A549 (cell line): ENCODE results near the gene UNC13A. TPM values are rescaled to one million over a fixed set of nuclear protein-coding genes. Genes with fewer than 3 reads are reported as not detected.

Experiments
- ATAC-seq, 2 experiments: fragments of 200-7000 bp in 1 of 2; fragments of >200 bp in 1 of 2; cut with Nextera tagmentation in 1 of 2; cut with Tn5 transposase in 1 of 2; 3 replicates each; pipeline versions ENCODE4 v1.8.0 to v1.9.1; 2018 to 2020; ENCODE audit warnings: mild to moderate bottlenecking in 1 of 2, moderate library complexity in 1 of 2
- CTCF ChIA-PET: fragments of 300-600 bp; sonication (Branson Sonifier 250); formaldehyde crosslinking; extraction: SDS; loops from one replicate; lab custom pipeline; 2021; ENCODE audit warnings: antibody characterized with exemption, inconsistent platforms; lab: Yijun Ruan, JAX
- POLR2A ChIA-PET: fragments of 350-600 bp; formaldehyde crosslinking; extraction: SDS; loops from one replicate; lab custom pipeline; 2021; ENCODE audit warnings: antibody characterized with exemption, inconsistent platforms; lab: Yijun Ruan, JAX
- DNase-seq, 2 experiments: peaks; one replicate each; pipeline versions ENCODE4 v3.0.0 to v3.0.0-alpha.2; 2011 to 2016; ENCODE audit warnings: low read depth in 1 of 2, low spot score in 1 of 2
- FAIRE-seq: peaks from 2 replicates; lab custom pipeline; 2011; peaks lifted over from hg19 to GRCh38; lab: Jason Lieb, UNC
- H3K27ac ChIP-seq, 2 experiments: fragments of >200 bp; sonication (Bioruptor Twin); formaldehyde crosslinking; 3 replicates each; pipeline ENCODE4 v1.5.1; 2016 to 2017
- H3K4me1 ChIP-seq: fragments of >200 bp; sonication (Bioruptor Twin); formaldehyde crosslinking; 3 replicates; pipeline ENCODE4 v1.6.1; 2016
- H3K4me2 ChIP-seq: fragments of >200 bp; sonication (Bioruptor Twin); formaldehyde crosslinking; 3 replicates; pipeline ENCODE4 v1.6.1; 2016
- H3K4me3 ChIP-seq: fragments of >200 bp; sonication (Bioruptor Twin); formaldehyde crosslinking; 3 replicates; pipeline ENCODE4 v1.5.1; 2016
- H3K9me3 ChIP-seq: fragments of >200 bp; sonication (Bioruptor Twin); formaldehyde crosslinking; 3 replicates; pipeline ENCODE4 v1.6.1; 2016
- ATOH8 ChIP-seq: fragments of 250-450 bp; sonication (Bioruptor Pico); IDR thresholded peaks from 2 replicates; pipeline ENCODE4 v1.5.0; 2020; ENCODE audit warnings: low read depth, mild to moderate bottlenecking, moderate library complexity
- BCL3 ChIP-seq: fragments of >200 bp; sonication (Bioruptor Twin); formaldehyde crosslinking; IDR thresholded peaks from 3 replicates; pipeline ENCODE4 v1.6.1; 2016
- CBX2 ChIP-seq: fragments of 200-600 bp; sonication (generic); IDR thresholded peaks from 2 replicates; pipeline ENCODE4 v1.6.1; 2016; ENCODE audit warnings: low read depth, mild to moderate bottlenecking, borderline replicate concordance
- CHD2 ChIP-seq: fragments of 150-350 bp; IDR thresholded peaks from 2 replicates; pipeline ENCODE4 v1.6.1; 2014; ENCODE audit warnings: low read length; ENCODE audit not compliant: partially characterized antibody
- E2F6 ChIP-seq: IDR thresholded peaks from 2 replicates; pipeline ENCODE4 v1.6.1; 2012; ENCODE audit warnings: low read depth, borderline replicate concordance
- EHMT2 ChIP-seq: fragments of 200-600 bp; sonication (generic); IDR thresholded peaks from 2 replicates; pipeline ENCODE4 v1.6.1; 2016; ENCODE audit warnings: antibody characterized with exemption, low read depth, mild to moderate bottlenecking, moderate library complexity
- ELK1 ChIP-seq: fragments of 150-350 bp; IDR thresholded peaks from 2 replicates; pipeline ENCODE4 v1.6.1; 2014; ENCODE audit warnings: low read depth, mild to moderate bottlenecking, low read length
- EP300 ChIP-seq, 2 experiments: fragments of >200 bp; sonication (Bioruptor Twin); formaldehyde crosslinking; IDR thresholded peaks; 2 replicates in 1 of 2; 3 replicates in 1 of 2; pipeline ENCODE4 v1.6.1; 2016 to 2017
- FOSB ChIP-seq: fragments of 250-450 bp; sonication (Bioruptor Pico); IDR thresholded peaks from 2 replicates; pipeline ENCODE4 v1.5.0; 2020; ENCODE audit warnings: mild to moderate bottlenecking, moderate library complexity
- HES2 ChIP-seq: fragments of >200 bp; sonication (Bioruptor Twin); formaldehyde crosslinking; IDR thresholded peaks from 2 replicates; pipeline ENCODE4 v1.6.1; 2016
- HEYL ChIP-seq: fragments of 250-450 bp; sonication (Bioruptor Pico); IDR thresholded peaks from 2 replicates; pipeline ENCODE4 v1.8.0; 2021; ENCODE audit warnings: mild to moderate bottlenecking, moderate library complexity
- JUN ChIP-seq, 2 experiments: fragments of >200 bp; sonication (Bioruptor Twin); formaldehyde crosslinking; IDR thresholded peaks; 2 replicates in 1 of 2; 3 replicates in 1 of 2; pipeline ENCODE4 v1.6.1; 2016 to 2017
- KDM1A ChIP-seq: fragments of 200-600 bp; sonication (generic); IDR thresholded peaks from 2 replicates; pipeline ENCODE4 v1.6.1; 2016; ENCODE audit warnings: low read depth, mild to moderate bottlenecking
- KDM5A ChIP-seq: fragments of 200-600 bp; sonication (generic); IDR thresholded peaks from 2 replicates; pipeline ENCODE4 v1.6.1; 2016; ENCODE audit warnings: antibody characterized with exemption, mild to moderate bottlenecking
- MYC ChIP-seq: IDR thresholded peaks from 2 replicates; pipeline ENCODE4 v1.6.1; 2012; ENCODE audit warnings: mild to moderate bottlenecking, inconsistent platforms, low read length, improper control_type of control experiment, borderline replicate concordance
- NFE2L2 ChIP-seq: fragments of 150-350 bp; conservative IDR thresholded peaks from 2 replicates; pipeline ENCODE4 v1.6.1; 2014; ENCODE audit warnings: low read length
- NPAS2 ChIP-seq: fragments of 250-450 bp; sonication (Bioruptor Pico); IDR thresholded peaks from 2 replicates; pipeline ENCODE4 v1.8.0; 2022; ENCODE audit warnings: mild to moderate bottlenecking, moderate library complexity, borderline replicate concordance
- PBX3 ChIP-seq: IDR thresholded peaks from 2 replicates; pipeline ENCODE4 v1.6.1; 2012
- POLR2A ChIP-seq: IDR thresholded peaks from 2 replicates; pipeline ENCODE4 v1.6.1; 2012; ENCODE audit warnings: mild to moderate bottlenecking, low read length
- POLR2AphosphoS2 ChIP-seq: conservative IDR thresholded peaks from 2 replicates; pipeline ENCODE4 v1.6.1; 2012; ENCODE audit warnings: low read length, improper control_type of control experiment, inconsistent platforms
- TP53 ChIP-seq: fragments of 250-450 bp; sonication (Bioruptor Pico); IDR thresholded peaks from 2 replicates; pipeline ENCODE4 v1.5.0; 2021; ENCODE audit warnings: mild to moderate bottlenecking, moderate library complexity
- USF2 ChIP-seq: fragments of 450-650 bp; IDR thresholded peaks from 2 replicates; pipeline ENCODE4 v1.6.1; 2014; ENCODE audit warnings: antibody characterized with exemption
- ZFP36 ChIP-seq: fragments of 450-650 bp; IDR thresholded peaks from 2 replicates; pipeline ENCODE4 v1.6.1; 2014; ENCODE audit warnings: borderline replicate concordance; ENCODE audit not compliant: partially characterized antibody
- ZNF302 ChIP-seq: fragments of 250-450 bp; sonication (Bioruptor Pico); IDR thresholded peaks from 2 replicates; pipeline ENCODE4 v1.9.0; 2021; ENCODE audit warnings: inconsistent platforms, mild to moderate bottlenecking, moderate library complexity
- WGBS: methylation state at CpG from one replicate; pipeline ENCODE4 v1.1.6; 2017; ENCODE audit errors: missing lambda C conversion rate; 5-methylcytosine and 5-hydroxymethylcytosine counted together
- polyA plus RNA-seq, 4 experiments: library from polyadenylated mRNA; depleted of rRNA in 3 of 4; stranded (reverse); fragments of >200 nt; fragmentation: RNase III in 1 of 4; extraction: RNeasy Plus Mini Kit Qiagen cat#74134 plus additional on column Dnase treatment in 1 of 4; gene quantifications; 2 replicates in 3 of 4; 3 replicates in 1 of 4; pipeline ENCODE4 v1.2.3, GENCODE V29; 2011 to 2017

UNC13A gene
- polyA plus RNA-seq, 2 of the 4 experiments (the other 2 are of a cell fraction) = 3.1 to 4.2 TPM

GRCh38 chr19:17720440-17720839, 32.3 kb upstream of the UNC13A start:
- WGBS = 34% methylated on average over 6 of the region's 7 CpGs
- Histone ChIP-seq H3K9me3 (no peaks in the 10 kb centered on the region), H3K4me3 (peak overlapping the region; percentile 99), H3K4me1 (peaks cover 14% of the 10 kb centered on the region), H3K27ac (peak overlapping the region; percentile 98 to 100), H3K4me2 (peak overlapping the region; percentile 97)
- no peak for TF ChIP-seq NFE2L2
- TF ChIP-seq HES2 = no peak
- no peak for TF ChIP-seq TP53 (CRISPR knock-in tag)
- no peak for TF ChIP-seq POLR2AphosphoS2
- TF ChIP-seq KDM1A = no peak
- no peak for TF ChIP-seq JUN (IDR thresholded peaks at IDR 0.05)
- TF ChIP-seq POLR2A = no peak
- TF ChIP-seq HEYL (CRISPR knock-in tag) = no peak
- ChIA-PET POLR2A (interaction anchor here (1.3 kb wide), 1 partner anchor 18 kb away, joined by 4 read pairs; no protein-coding TSS in a partner anchor), CTCF (interaction anchor here (0.9 to 1.2 kb wide), 3 partner anchors 17 to 114 kb away, joined by 3 read pairs; no protein-coding TSS in a partner anchor)
- DNase-seq (no peak), ATAC-seq (no peak), FAIRE-seq (no peak)

- no peak for FAIRE-seq
- Histone ChIP-seq H3K4me2 (peak overlapping the region; percentile 97), H3K9me3 (no peaks in the 10 kb centered on the region), H3K4me1 (peaks cover 14% of the 10 kb centered on the region), H3K27ac (peak overlapping the region; percentile 98 to 100), H3K4me3 (peak overlapping the region; percentile 99)
- no peak for TF ChIP-seq ZFP36
- TF ChIP-seq ZNF302 = no peak
- TF ChIP-seq ATOH8 = no peak
- TF ChIP-seq EHMT2 = no peak
- TF ChIP-seq KDM1A = no peak
- DNase-seq = no peak
- WGBS = 10% methylated on average over 4 of the region's 38 CpGs
- ChIA-PET POLR2A (interaction anchor here (0.6 to 1.3 kb wide), 4 partner anchors 18 to 114 kb away, joined by 3 to 7 read pairs (median 4); no protein-coding TSS in a partner anchor), CTCF (interaction anchor here (0.6 to 1.2 kb wide), 6 partner anchors 17 to 140 kb away, joined by 3 to 5 read pairs (median 3); partner anchors contain the start of gene RPL18A)
- ATAC-seq = no peak; a peak in 1 of 6 replicates
Observed at GRCh38 chr19:17719730-17720400, 31.7 kb upstream of the UNC13A start.

- Histone ChIP-seq H3K4me3 (peak within 1 kb of the TSS; percentile 99), H3K4me2 (peak within 1 kb of the TSS; percentile 97), H3K27ac (peak within 1 kb of the TSS; percentile 98 to 100), H3K9me3 (no peaks in the 10 kb centered on the region), H3K4me1 (peaks cover 14% of the 10 kb centered on the region)
- POLR2A ChIA-PET = interaction anchor here (0.6 to 1.3 kb wide), 5 partner anchors 14 to 113 kb away, joined by 3 to 7 read pairs (median 4); no protein-coding TSS in a partner anchor
- ATAC-seq (peak; percentile 89 to 90), FAIRE-seq (no peak), DNase-seq (peak; percentile 47 to 54)
- CTCF ChIA-PET = interaction anchor here (0.6 to 1.2 kb wide), 4 partner anchors 16 to 140 kb away, joined by 3 to 5 read pairs (median 4); partner anchors contain the start of gene RPL18A
- 7% methylated on average over 9 of the region's 53 CpGs for WGBS
- TF ChIP-seq JUN (IDR thresholded peaks at IDR 0.05) = peak in 1 of 2 experiments; percentile 52; a peak in 1 of 5 replicates
- peak; percentile 36; the same call in 1 of the 2 replicates for TF ChIP-seq KDM5A
- TF ChIP-seq CBX2 = no peak
- TF ChIP-seq ZNF302 = no peak
- TF ChIP-seq NPAS2 (CRISPR knock-in tag) = no peak
- TF ChIP-seq USF2 = peak; percentile 39; the same call in 1 of the 2 replicates
- peak; percentile 68 for TF ChIP-seq POLR2A
- no peak for TF ChIP-seq MYC
- no peak for TF ChIP-seq TP53 (CRISPR knock-in tag)
- no peak for TF ChIP-seq E2F6
- no peak for TF ChIP-seq EP300 (IDR thresholded peaks at IDR 0.05)
- TF ChIP-seq ELK1 = no peak
- no peak for TF ChIP-seq PBX3
- TF ChIP-seq BCL3 = 0 out of 3 replicates have a peak, but pooled peaks have one; percentile 37
- no peak for TF ChIP-seq CHD2
- no peak for TF ChIP-seq FOSB
Observed at GRCh38 chr19:17718947-17719711, 31.0 kb upstream of the UNC13A start, which contains the start of gene MAP1S. MAP1S (plus strand) TSS chr19:17719480; CDS start chr19:17719503, 23 bp downstream.
